ENCODE results near the gene HDGFL1.

HDGFL1 gene

DNA sequence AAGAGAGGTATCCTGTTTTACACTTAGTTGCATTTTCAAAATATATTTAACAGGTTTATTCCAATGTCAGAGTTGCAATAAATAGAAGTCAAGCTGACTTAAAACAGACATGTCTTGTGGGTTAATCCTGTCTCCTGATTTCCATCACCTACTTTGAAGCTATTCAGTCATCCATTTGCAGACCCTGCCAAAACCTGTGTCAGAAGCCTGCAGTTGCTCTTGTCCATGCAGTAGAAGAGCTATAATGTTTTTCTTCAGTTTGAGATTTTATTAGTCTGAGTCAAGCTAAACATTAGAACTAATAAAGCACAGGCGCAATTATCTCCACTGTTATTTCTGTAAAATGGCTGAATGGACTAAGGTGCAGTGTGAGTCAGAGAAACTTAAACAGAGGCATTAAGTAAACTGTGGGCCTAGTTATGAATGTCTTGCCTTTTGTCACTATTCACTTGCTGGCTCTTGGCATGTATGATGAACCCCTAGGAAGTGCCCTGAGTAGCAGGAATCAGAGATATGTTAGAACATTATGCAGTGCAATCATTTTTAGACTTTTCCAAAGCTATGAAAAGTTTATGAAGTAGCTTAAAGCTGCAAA, 11.0 kb upstream of the HDGFL1 start:
- no peak for DNase-seq (ENCODE audit: low read depth)
- H3K4me3 ChIP-seq (ENCODE audit: control insufficient read depth, low read depth, low read length) = no peak overlapping the region
- TF ChIP-seq, protein P1, sequence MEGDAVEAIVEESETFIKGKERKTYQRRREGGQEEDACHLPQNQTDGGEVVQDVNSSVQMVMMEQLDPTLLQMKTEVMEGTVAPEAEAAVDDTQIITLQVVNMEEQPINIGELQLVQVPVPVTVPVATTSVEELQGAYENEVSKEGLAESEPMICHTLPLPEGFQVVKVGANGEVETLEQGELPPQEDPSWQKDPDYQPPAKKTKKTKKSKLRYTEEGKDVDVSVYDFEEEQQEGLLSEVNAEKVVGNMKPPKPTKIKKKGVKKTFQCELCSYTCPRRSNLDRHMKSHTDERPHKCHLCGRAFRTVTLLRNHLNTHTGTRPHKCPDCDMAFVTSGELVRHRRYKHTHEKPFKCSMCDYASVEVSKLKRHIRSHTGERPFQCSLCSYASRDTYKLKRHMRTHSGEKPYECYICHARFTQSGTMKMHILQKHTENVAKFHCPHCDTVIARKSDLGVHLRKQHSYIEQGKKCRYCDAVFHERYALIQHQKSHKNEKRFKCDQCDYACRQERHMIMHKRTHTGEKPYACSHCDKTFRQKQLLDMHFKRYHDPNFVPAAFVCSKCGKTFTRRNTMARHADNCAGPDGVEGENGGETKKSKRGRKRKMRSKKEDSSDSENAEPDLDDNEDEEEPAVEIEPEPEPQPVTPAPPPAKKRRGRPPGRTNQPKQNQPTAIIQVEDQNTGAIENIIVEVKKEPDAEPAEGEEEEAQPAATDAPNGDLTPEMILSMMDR (IDR thresholded peaks at IDR 0.05; ENCODE audit: control insufficient read depth, insufficient read depth, low read depth, low read length, missing control alignments) = no peak

DNA sequence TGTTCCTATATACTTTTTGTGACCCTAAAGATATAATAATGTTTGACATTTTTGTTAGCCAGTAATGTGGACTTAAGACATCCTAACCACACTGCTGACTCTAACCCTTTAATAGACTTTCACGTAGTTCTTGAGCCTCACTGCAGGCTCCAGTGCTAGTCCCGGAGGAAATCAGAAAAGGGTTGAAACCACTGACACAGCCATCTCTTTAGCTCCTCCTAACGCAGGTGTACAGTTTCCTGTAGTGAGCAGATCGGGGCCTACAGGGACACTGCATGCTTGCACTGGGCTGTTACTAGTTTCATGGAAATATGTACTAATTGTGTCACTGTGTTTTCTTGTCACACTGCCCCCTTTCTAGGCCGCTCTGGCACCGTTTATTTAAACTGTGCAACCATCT, 512 bp upstream of the HDGFL1 start:
- H3K4me3 ChIP-seq (ENCODE audit: control insufficient read depth, low read depth, low read length) = no peak overlapping the region
- TF ChIP-seq, protein P1 (IDR thresholded peaks at IDR 0.05; ENCODE audit: control insufficient read depth, insufficient read depth, low read depth, low read length, missing control alignments) = no peak
- no peak for DNase-seq (ENCODE audit: low read depth)

DNA sequence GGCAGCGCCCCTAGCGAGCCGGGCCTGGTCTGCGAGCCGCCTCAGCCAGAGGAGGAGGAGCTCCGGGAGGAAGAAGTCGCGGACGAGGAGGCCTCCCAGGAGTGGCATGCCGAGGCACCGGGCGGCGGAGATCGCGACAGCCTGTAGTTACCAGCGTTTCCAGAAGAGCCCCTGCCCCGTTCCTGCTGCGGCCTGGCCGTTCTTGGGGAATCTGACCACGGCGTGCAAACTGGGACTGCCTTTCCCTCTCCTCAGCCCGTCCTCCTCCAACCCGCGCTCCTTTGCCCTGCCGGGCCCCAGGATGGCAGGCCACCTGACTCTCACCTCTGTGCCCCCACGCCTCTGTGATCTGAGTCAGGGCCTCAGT, 802 bp downstream of the HDGFL1 start:
- DNase-seq (ENCODE audit: low read depth) = no peak
- no peak overlapping the region for H3K4me3 ChIP-seq (ENCODE audit: control insufficient read depth, low read depth, low read length)
- TF ChIP-seq, protein P1 (IDR thresholded peaks at IDR 0.05; ENCODE audit: control insufficient read depth, insufficient read depth, low read depth, low read length, missing control alignments) = no peak

DNA sequence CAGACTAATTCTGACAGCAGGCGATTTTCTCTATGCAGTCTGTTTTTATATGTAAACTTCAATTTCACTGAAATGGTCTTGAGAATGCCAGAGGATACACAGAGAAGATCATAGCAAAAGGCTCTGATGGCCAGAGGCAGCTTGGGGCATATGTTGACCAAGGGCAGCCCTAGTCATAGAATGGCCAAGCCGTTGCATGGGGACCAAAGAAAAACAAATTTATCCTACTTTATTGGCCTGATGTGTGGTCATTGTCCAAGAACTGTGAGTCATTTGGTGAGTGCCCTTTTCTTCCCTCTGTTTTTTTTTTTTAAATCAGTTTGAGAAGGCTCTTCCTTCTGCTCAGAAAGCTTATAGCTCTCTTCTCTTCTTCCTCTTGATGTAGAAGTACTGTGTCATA, 5.8 kb downstream of the HDGFL1 start:
- TF ChIP-seq, protein P1 (IDR thresholded peaks at IDR 0.05; ENCODE audit: control insufficient read depth, insufficient read depth, low read depth, low read length, missing control alignments) = no peak
- no peak overlapping the region for H3K4me3 ChIP-seq (ENCODE audit: control insufficient read depth, low read depth, low read length)
- peak; percentile 14 for DNase-seq (ENCODE audit: low read depth)

DNA sequence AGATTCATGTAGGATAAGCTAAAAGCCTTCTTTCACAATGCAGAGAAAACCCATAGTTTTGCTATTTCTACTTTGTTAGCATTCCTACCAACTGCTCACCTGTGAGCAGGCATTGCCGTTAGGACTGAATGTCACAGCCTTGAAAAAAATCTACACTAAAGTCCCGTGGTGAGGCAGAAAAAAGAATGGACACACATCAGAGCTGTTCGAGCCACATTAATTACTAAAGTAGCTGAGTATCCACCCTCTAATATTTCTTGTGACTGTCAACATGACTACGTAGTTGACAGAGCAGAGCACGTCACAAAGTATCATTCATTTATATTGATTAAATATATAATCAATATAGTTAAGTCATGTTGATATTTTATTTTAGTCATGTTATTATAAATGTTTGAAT, 10.1 kb downstream of the HDGFL1 start:
- no peak overlapping the region for H3K4me3 ChIP-seq (ENCODE audit: control insufficient read depth, low read depth, low read length)
- TF ChIP-seq, protein P1 (IDR thresholded peaks at IDR 0.05; ENCODE audit: control insufficient read depth, insufficient read depth, low read depth, low read length, missing control alignments) = no peak
- no peak for DNase-seq (ENCODE audit: low read depth)

DNA sequence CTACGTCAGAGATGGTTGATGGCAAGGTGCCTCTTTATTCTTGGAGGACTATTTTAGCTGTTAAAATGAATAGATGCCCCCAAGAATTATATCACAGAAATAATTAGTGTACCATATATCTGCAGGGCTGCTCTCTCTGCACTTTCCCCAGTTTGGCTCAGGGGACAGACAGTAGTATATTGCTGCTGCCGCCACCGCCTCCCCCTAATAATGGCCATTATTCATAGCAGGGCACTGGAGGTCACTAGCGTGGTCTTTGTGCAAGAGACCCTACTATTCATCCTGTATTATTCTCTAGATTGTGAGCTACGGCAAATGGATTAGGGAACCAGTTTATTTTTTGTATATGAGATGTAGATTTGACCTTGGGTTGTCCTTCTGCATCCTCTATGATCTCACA, 11.0 kb downstream of the HDGFL1 start:
- DNase-seq (ENCODE audit: low read depth) = no peak
- TF ChIP-seq, protein P1 (IDR thresholded peaks at IDR 0.05; ENCODE audit: control insufficient read depth, insufficient read depth, low read depth, low read length, missing control alignments) = no peak
- no peak overlapping the region for H3K4me3 ChIP-seq (ENCODE audit: control insufficient read depth, low read depth, low read length)
